HepG2 (cell line): ENCODE results near the gene DEPDC5. TPM values are rescaled to one million over a fixed set of nuclear protein-coding genes. Genes with fewer than 3 reads are reported as not detected.

Experiments used
- ATAC-seq: fragments of 200-7000 bp; cut with Tn5 transposase; 3 replicates; pipeline ENCODE4 v1.9.1; 2020; ENCODE audit warnings: mild to moderate bottlenecking, moderate library complexity
- BruUV-seq: library from RNA; stranded (reverse); fragments of 400-500 nt; replicated peaks from 2 replicates; lab custom pipeline; 2021; lab: Mats Ljungman, UMichigan
- CTCF ChIA-PET: fragments of 300-600 bp; formaldehyde crosslinking; extraction: SDS; loops from one replicate; lab custom pipeline; 2021; ENCODE audit warnings: low total read pairs, inconsistent platforms, low intra/inter-chr PET ratio; lab: Yijun Ruan, JAX
- POLR2A ChIA-PET: fragments of 350-600 bp; sonication (Branson Sonifier 250); formaldehyde crosslinking; loops from one replicate; lab custom pipeline; 2020; ENCODE audit warnings: antibody characterized with exemption, inconsistent platforms; lab: Yijun Ruan, JAX
- DNase-seq: peaks from one replicate; pipeline ENCODE4 v3.0.0-alpha.2; 2015; ENCODE audit warnings: low spot score
- FAIRE-seq: peaks from 3 replicates; lab custom pipeline; 2011; peaks lifted over from hg19 to GRCh38; lab: Jason Lieb, UNC
- H2AFZ ChIP-seq: one replicate; pipeline ENCODE4 v1.6.1; 2011; ENCODE audit warnings: low read length, inconsistent platforms
- H3K27ac ChIP-seq: fragments of 300-600 bp; 3 replicates; pipeline ENCODE4 v1.8.0; 2011; ENCODE audit warnings: mixed run types, mild to moderate bottlenecking, mixed read lengths, low read length, inconsistent platforms; ENCODE audit not compliant: insufficient read depth; ENCODE audit errors: extremely low read length
- H3K27me3 ChIP-seq, 2 experiments: fragments of 200-600 bp in 1 of 2; 2 replicates in 1 of 2; 3 replicates in 1 of 2; pipeline versions ENCODE4 v1.6.0 to v1.8.0; 2011; ENCODE audit warnings: low read length in 2 of 2, mild to moderate bottlenecking in 2 of 2, moderate library complexity in 2 of 2, inconsistent platforms in 1 of 2; ENCODE audit not compliant: insufficient read depth in 2 of 2, control insufficient read depth in 1 of 2
- H3K36me3 ChIP-seq, 2 experiments: fragments of 200-600 bp in 1 of 2; replicated peaks in 1 of 2; 2 replicates in 1 of 2; 3 replicates in 1 of 2; pipeline versions ENCODE4 v1.5.1 to v1.8.0; 2011; ENCODE audit warnings: low read length in 2 of 2, inconsistent platforms in 1 of 2; ENCODE audit not compliant: insufficient read depth in 2 of 2, control insufficient read depth in 1 of 2
- H3K4me1 ChIP-seq: 2 replicates; pipeline ENCODE4 v1.5.1; 2012; ENCODE audit warnings: low read length, inconsistent platforms; ENCODE audit not compliant: insufficient read depth
- H3K4me2 ChIP-seq: 2 replicates; pipeline ENCODE4 v1.6.0; 2011; ENCODE audit warnings: low read depth, low read length, inconsistent platforms
- H3K4me3 ChIP-seq, 3 experiments: fragments of 200-600 bp in 1 of 3; sonication (generic), shearing (Covaris generic) in 1 of 3; replicated peaks in 1 of 3; 2 replicates each; pipeline ENCODE4 v1.5.1; 2011 to 2016; ENCODE audit warnings: low read length in 3 of 3, inconsistent platforms in 2 of 3, low read depth in 2 of 3, mild to moderate bottlenecking in 2 of 3, control low read depth in 1 of 3, mixed read lengths in 1 of 3; ENCODE audit not compliant: insufficient read depth in 1 of 3
- H3K79me2 ChIP-seq: one replicate; pipeline ENCODE4 v1.6.1; 2011; ENCODE audit warnings: low read length, inconsistent platforms; ENCODE audit not compliant: insufficient read depth
- H3K9ac ChIP-seq: 2 replicates; pipeline ENCODE4 v1.6.0; 2011; ENCODE audit warnings: mild to moderate bottlenecking, low read depth, low read length, inconsistent platforms; ENCODE audit not compliant: insufficient read depth
- H3K9me3 ChIP-seq: 2 replicates; pipeline ENCODE4 v1.5.1; 2012; ENCODE audit warnings: mild to moderate bottlenecking, low read length
- H4K20me1 ChIP-seq: 2 replicates; pipeline ENCODE4 v1.6.0; 2011; ENCODE audit warnings: inconsistent platforms, mild to moderate bottlenecking, low read length, moderate library complexity; ENCODE audit not compliant: insufficient read depth
- ASH2L ChIP-seq: fragments of 300-600, 200-600 bp; sonication (generic); IDR thresholded peaks from 2 replicates; pipeline ENCODE4 v1.7.0; 2017; ENCODE audit warnings: low read depth, mild to moderate bottlenecking, moderate library complexity, mixed read lengths, low read length; ENCODE audit not compliant: insufficient read length
- ATAD3A ChIP-seq: sonication (generic); formaldehyde crosslinking; IDR thresholded peaks from 2 replicates; pipeline ENCODE4 v1.4.0; 2020; ENCODE audit warnings: missing genetic modification reagents
- FOSL2 ChIP-seq: sonication (generic); formaldehyde crosslinking; IDR thresholded peaks from 2 replicates; pipeline ENCODE4 v1.4.0; 2020; ENCODE audit warnings: missing genetic modification reagents
- FOXA1 ChIP-seq, 2 experiments: fragments of 450-650 bp in 1 of 2; sonication (generic) in 1 of 2; formaldehyde crosslinking in 1 of 2; IDR thresholded peaks; 2 replicates each; pipeline versions ENCODE4 v1.4.0 to v1.6.1; 2016 to 2020; ENCODE audit warnings: missing genetic modification reagents in 1 of 2
- HDAC6 ChIP-seq: fragments of 200-600 bp; sonication (generic); IDR thresholded peaks from 2 replicates; pipeline ENCODE4 v1.7.0; 2017; ENCODE audit warnings: mild to moderate bottlenecking, antibody characterized with exemption, low read length, low read depth
- NFKB2 ChIP-seq: sonication (generic); formaldehyde crosslinking; IDR thresholded peaks from 2 replicates; pipeline ENCODE4 v1.4.0; 2020; ENCODE audit warnings: missing genetic modification reagents, borderline replicate concordance
- NR2C2 ChIP-seq: sonication (generic); formaldehyde crosslinking; IDR thresholded peaks from 2 replicates; pipeline ENCODE4 v1.4.0; 2020; ENCODE audit warnings: missing genetic modification reagents, mild to moderate bottlenecking, moderate library complexity, borderline replicate concordance
- NR2F1 ChIP-seq, 2 experiments: fragments of 450-650 bp in 1 of 2; formaldehyde crosslinking in 1 of 2; IDR thresholded peaks; 2 replicates each; pipeline versions ENCODE4 v1.5.0 to v1.6.1; 2016 to 2020; ENCODE audit warnings: mild to moderate bottlenecking in 1 of 2, missing compliant biosample characterization in 1 of 2, missing genetic modification reagents in 1 of 2, moderate library complexity in 1 of 2
- RBAK ChIP-seq: sonication (generic); formaldehyde crosslinking; IDR thresholded peaks from 2 replicates; pipeline ENCODE4 v1.5.1; 2020; ENCODE audit warnings: mild to moderate bottlenecking, missing genetic modification reagents
- RBM39 ChIP-seq: fragments of 200-400 bp; formaldehyde crosslinking; IDR thresholded peaks from one replicate; pipeline ENCODE4 v1.6.1; 2018; ENCODE audit warnings: antibody characterized with exemption, mild to moderate bottlenecking, low read depth, low read length; ENCODE audit not compliant: poor library complexity, severe bottlenecking
- SKI ChIP-seq: fragments of 450-650 bp; IDR thresholded peaks from one replicate; pipeline ENCODE4 v1.6.1; 2018; ENCODE audit warnings: mild to moderate bottlenecking; ENCODE audit not compliant: partially characterized antibody
- TSC22D2 ChIP-seq: sonication (generic); formaldehyde crosslinking; IDR thresholded peaks from 2 replicates; pipeline ENCODE4 v1.5.1; 2020; ENCODE audit warnings: missing genetic modification reagents, mild to moderate bottlenecking, borderline replicate concordance
- ZNF451 ChIP-seq: sonication (generic); formaldehyde crosslinking; IDR thresholded peaks from 2 replicates; pipeline ENCODE4 v1.5.0; 2020; ENCODE audit warnings: mild to moderate bottlenecking, missing genetic modification reagents
- ZSCAN12 ChIP-seq: sonication (generic); formaldehyde crosslinking; IDR thresholded peaks from 2 replicates; pipeline ENCODE4 v1.9.0; 2021; ENCODE audit warnings: mild to moderate bottlenecking, missing genetic modification reagents
- WGBS: methylation state at CpG from one replicate; pipeline ENCODE4 v1.1.6; 2017; ENCODE audit warnings: low lambda C conversion rate; 5-methylcytosine and 5-hydroxymethylcytosine counted together
- in situ Hi-C: cut with HindIII; loops from 2 replicates; pipeline ENCODE4 v1.10.0; 2017; ENCODE audit warnings: low pct_unique_long_range_greater_than_20kb; ENCODE audit not compliant: extremely low pct_ligation_motif_present
- intact Hi-C: fragments of 100-400 bp; cut with micrococcal nuclease; formaldehyde crosslinking; loops from one replicate; pipeline ENCODE4 v1.10.0; 2022; ENCODE audit not compliant: unreplicated experiment
- polyA plus RNA-seq, 8 experiments: library from polyadenylated mRNA; depleted of rRNA in 3 of 8; stranded (reverse) in 7 of 8; unstranded in 1 of 8; fragments of >200 nt; fragmentation: Illumina TruSeq in 4 of 8; extraction: Trizol in 4 of 8; gene quantifications; 2 replicates each; pipeline versions ENCODE4 v1.2.1 to v1.2.3, GENCODE V29; 2011 to 2016; ENCODE audit warnings: low read depth in 4 of 8, missing spikeins in 1 of 8, mixed read lengths in 1 of 8; ENCODE audit not compliant: insufficient read depth in 1 of 8
- total RNA-seq, 5 experiments: library from RNA; depleted of rRNA; stranded (reverse); fragments of >200 nt; fragmentation: Illumina TruSeq; extraction: Trizol; gene quantifications; 2 replicates each; pipeline ENCODE4 v1.2.3, GENCODE V29; 2016; ENCODE audit warnings: low read depth in 1 of 5
- TF ChIP-seq, protein P1 (sequence below): sonication (generic); formaldehyde crosslinking; IDR thresholded peaks from 2 replicates; pipeline ENCODE4 v1.4.0; 2020; ENCODE audit warnings: missing genetic modification reagents, borderline replicate concordance
- TF ChIP-seq, protein P2 (sequence below): sonication (generic); formaldehyde crosslinking; IDR thresholded peaks from 2 replicates; pipeline ENCODE4 v1.4.0; 2020; ENCODE audit warnings: missing genetic modification reagents
- TF ChIP-seq, protein P3 (sequence below): IDR thresholded peaks from 2 replicates; pipeline ENCODE4 v1.6.1; 2016; ENCODE audit warnings: mild to moderate bottlenecking, missing biosample characterization, missing genetic modification reagents
- TF ChIP-seq, protein P4 (sequence below): sonication (generic); formaldehyde crosslinking; IDR thresholded peaks from 2 replicates; pipeline ENCODE4 v1.4.0; 2020; ENCODE audit warnings: low read depth, mild to moderate bottlenecking, missing genetic modification reagents

The DEPDC5 gene
- total and polyA plus RNA-seq, 2 of the 13 experiments (the other 11 are each of a cell fraction or from before 2014, with no cell fraction given), result 9.8 to 12.4 TPM

DNA sequence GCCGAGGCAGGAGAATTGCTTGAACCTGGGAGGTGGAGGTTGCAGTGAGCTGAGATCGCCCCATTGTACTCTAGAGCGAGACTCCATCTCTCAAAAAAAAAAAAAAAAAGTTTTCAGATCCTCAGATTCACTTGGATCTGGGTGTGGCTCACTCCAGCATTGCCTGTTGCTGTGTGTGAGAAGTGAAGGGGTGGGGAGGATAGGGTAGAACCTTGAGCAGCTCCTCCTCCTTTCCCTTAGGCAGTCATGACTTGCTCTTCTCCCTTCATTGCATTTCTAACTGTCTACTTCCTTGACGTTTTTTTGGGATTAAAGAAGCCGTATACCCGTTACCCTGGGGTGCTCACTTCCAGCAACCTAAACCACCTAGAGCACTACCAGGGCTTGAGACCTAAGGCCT, 127.4 kb downstream of the DEPDC5 start:
- no peak for ATAC-seq
- no peaks in the 10 kb centered on the region for H3K27me3 ChIP-seq
- H3K4me2 ChIP-seq, result no peak overlapping the region
- 88% methylated on average over 6 of the region's 6 CpGs for WGBS
- peaks cover 0 to 4% of the 10 kb centered on the region in 2 experiments; a peak in 1 of 5 replicates for H3K36me3 ChIP-seq
- TF ChIP-seq RBAK (no peak), FOXA1 (IDR thresholded peaks at IDR 0.05) (no peak), FOXA1 (CRISPR knock-in tag; IDR thresholded peaks at IDR 0.05) (no peak), FOSL2 (no peak), ASH2L (no peak), HDAC6 (no peak), RBM39 (no peak), NFKB2 (no peak), SKI (no peak), TSC22D2 (CRISPR knock-in tag) (no peak), ATAD3A (no peak), ZSCAN12 (CRISPR knock-in tag) (no peak), ZNF451 (CRISPR knock-in tag) (no peak), NR2F1 (CRISPR knock-in tag; IDR thresholded peaks at IDR 0.05) (no peak), NR2C2 (CRISPR knock-in tag) (no peak)
- TF ChIP-seq, protein P1, sequence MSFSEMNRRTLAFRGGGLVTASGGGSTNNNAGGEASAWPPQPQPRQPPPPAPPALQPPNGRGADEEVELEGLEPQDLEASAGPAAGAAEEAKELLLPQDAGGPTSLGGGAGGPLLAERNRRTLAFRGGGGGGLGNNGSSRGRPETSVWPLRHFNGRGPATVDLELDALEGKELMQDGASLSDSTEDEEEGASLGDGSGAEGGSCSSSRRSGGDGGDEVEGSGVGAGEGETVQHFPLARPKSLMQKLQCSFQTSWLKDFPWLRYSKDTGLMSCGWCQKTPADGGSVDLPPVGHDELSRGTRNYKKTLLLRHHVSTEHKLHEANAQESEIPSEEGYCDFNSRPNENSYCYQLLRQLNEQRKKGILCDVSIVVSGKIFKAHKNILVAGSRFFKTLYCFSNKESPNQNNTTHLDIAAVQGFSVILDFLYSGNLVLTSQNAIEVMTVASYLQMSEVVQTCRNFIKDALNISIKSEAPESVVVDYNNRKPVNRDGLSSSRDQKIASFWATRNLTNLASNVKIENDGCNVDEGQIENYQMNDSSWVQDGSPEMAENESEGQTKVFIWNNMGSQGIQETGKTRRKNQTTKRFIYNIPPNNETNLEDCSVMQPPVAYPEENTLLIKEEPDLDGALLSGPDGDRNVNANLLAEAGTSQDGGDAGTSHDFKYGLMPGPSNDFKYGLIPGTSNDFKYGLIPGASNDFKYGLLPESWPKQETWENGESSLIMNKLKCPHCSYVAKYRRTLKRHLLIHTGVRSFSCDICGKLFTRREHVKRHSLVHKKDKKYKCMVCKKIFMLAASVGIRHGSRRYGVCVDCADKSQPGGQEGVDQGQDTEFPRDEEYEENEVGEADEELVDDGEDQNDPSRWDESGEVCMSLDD (CRISPR knock-in tag), result no peak
- TF ChIP-seq, protein P2, sequence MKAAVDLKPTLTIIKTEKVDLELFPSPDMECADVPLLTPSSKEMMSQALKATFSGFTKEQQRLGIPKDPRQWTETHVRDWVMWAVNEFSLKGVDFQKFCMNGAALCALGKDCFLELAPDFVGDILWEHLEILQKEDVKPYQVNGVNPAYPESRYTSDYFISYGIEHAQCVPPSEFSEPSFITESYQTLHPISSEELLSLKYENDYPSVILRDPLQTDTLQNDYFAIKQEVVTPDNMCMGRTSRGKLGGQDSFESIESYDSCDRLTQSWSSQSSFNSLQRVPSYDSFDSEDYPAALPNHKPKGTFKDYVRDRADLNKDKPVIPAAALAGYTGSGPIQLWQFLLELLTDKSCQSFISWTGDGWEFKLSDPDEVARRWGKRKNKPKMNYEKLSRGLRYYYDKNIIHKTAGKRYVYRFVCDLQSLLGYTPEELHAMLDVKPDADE, result no peak
- TF ChIP-seq, protein P3, sequence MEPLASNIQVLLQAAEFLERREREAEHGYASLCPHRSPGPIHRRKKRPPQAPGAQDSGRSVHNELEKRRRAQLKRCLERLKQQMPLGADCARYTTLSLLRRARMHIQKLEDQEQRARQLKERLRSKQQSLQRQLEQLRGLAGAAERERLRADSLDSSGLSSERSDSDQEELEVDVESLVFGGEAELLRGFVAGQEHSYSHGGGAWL, result no peak
- TF ChIP-seq, protein P4, sequence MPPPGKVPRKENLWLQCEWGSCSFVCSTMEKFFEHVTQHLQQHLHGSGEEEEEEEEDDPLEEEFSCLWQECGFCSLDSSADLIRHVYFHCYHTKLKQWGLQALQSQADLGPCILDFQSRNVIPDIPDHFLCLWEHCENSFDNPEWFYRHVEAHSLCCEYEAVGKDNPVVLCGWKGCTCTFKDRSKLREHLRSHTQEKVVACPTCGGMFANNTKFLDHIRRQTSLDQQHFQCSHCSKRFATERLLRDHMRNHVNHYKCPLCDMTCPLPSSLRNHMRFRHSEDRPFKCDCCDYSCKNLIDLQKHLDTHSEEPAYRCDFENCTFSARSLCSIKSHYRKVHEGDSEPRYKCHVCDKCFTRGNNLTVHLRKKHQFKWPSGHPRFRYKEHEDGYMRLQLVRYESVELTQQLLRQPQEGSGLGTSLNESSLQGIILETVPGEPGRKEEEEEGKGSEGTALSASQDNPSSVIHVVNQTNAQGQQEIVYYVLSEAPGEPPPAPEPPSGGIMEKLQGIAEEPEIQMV (CRISPR knock-in tag), result no peak
- no peak for DNase-seq
- CTCF ChIA-PET, result no interaction called here
- H3K27ac ChIP-seq, result no peak overlapping the region
- in situ Hi-C loops, result no loop called here
- no TSS peak for BruUV-seq
- H3K4me1 ChIP-seq, result no peaks in the 10 kb centered on the region
- H3K4me3 ChIP-seq, result no peak overlapping the region
- POLR2A ChIA-PET, result interaction anchor here (0.7 kb wide), 1 partner anchor 54 kb away, joined by 4 read pairs; no protein-coding TSS in a partner anchor
- H3K9me3 ChIP-seq, result no peaks in the 10 kb centered on the region
- H2AFZ ChIP-seq, result no peak overlapping the region
- FAIRE-seq, result no peak
- H3K79me2 ChIP-seq, result no peaks in the 10 kb centered on the region
- no peaks in the 10 kb centered on the region for H4K20me1 ChIP-seq
- H3K9ac ChIP-seq, result no peak overlapping the region
- intact Hi-C loops, result no loop called here
